Measurements from ENCODE around the gene ZNF423. TPM values are rescaled to one million over a fixed set of nuclear protein-coding genes. Genes with fewer than 3 reads are reported as not detected.

ZNF423 gene
- polyA plus RNA-seq, 1 of the 3 experiments (the other 2 are of a cell fraction): 1.2 TPM

GRCh38 chr16:49621241-49622083, 234.4 kb downstream of the ZNF423 start:
- CTCF ChIA-PET: interaction anchor here (1.4 to 2.3 kb wide), 2 partner anchors 28 to 44 kb away, joined by 3 to 7 read pairs; no protein-coding TSS in a partner anchor

More at GRCh38 chr16:49621241-49622083, 234.4 kb downstream of the ZNF423 start:
- Histone ChIP-seq H3K79me2 (ENCODE audit: insufficient read depth) (no peaks in the 10 kb centered on the region), H3K9me2 (no peaks in the 10 kb centered on the region), H3K36me3 (replicated peaks in 1 of 2; ENCODE audit: control insufficient read depth in 1 of 2, insufficient read depth in 2 of 2, low read length in 1 of 2) (no peaks in the 10 kb centered on the region), H4K20me1 (ENCODE audit: insufficient read depth) (no peaks in the 10 kb centered on the region), H2AFZ (ENCODE audit: low read depth) (peak overlapping the region; percentile 78; the same call in 1 of the 2 replicates), H3K27ac (ENCODE audit: low read depth in 2 of 2, low read length in 1 of 2) (peak overlapping the region; percentile 75 to 80), H3K4me3 (ENCODE audit: low read depth in 2 of 2, low read length in 1 of 2) (no peak overlapping the region), H3F3A (replicated peaks; ENCODE audit: insufficient read depth) (no peaks in the 10 kb centered on the region), H3K9ac (no peak overlapping the region), H3K27me3 (ENCODE audit: insufficient read depth) (no peaks in the 10 kb centered on the region), H3K4me1 (ENCODE audit: control insufficient read depth in 1 of 2, insufficient read depth in 2 of 2, low read depth in 1 of 2, low read length in 1 of 2) (peaks cover 26 to 54% of the 10 kb centered on the region in 2 experiments), H3K9me3 (no peaks in the 10 kb centered on the region), H3K4me2 (peak overlapping the region; percentile 74; the same call in 1 of the 2 replicates)
- DNase-seq: peak; percentile 51
- 80% methylated on average over 6 of the region's 13 CpGs for WGBS (ENCODE audit: low lambda C conversion rate)
- POLR2A ChIA-PET: interaction anchor here (1.0 kb wide), 1 partner anchor 17 kb away, joined by 3 read pairs; no protein-coding TSS in a partner anchor
- no peak for TF ChIP-seq RFX5 (IDR thresholded peaks at IDR 0.05; ENCODE audit: low read length)
- no peak for TF ChIP-seq EZH2phosphoT487 (IDR thresholded peaks at IDR 0.05; ENCODE audit: borderline replicate concordance, low read depth)
- TF ChIP-seq, protein P1, sequence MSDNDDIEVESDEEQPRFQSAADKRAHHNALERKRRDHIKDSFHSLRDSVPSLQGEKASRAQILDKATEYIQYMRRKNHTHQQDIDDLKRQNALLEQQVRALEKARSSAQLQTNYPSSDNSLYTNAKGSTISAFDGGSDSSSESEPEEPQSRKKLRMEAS (IDR thresholded peaks at IDR 0.05; ENCODE audit: low read depth): no peak
- no peak for TF ChIP-seq CHD2 (IDR thresholded peaks at IDR 0.05; ENCODE audit: low read length, partially characterized antibody)
- TF ChIP-seq, protein P2, sequence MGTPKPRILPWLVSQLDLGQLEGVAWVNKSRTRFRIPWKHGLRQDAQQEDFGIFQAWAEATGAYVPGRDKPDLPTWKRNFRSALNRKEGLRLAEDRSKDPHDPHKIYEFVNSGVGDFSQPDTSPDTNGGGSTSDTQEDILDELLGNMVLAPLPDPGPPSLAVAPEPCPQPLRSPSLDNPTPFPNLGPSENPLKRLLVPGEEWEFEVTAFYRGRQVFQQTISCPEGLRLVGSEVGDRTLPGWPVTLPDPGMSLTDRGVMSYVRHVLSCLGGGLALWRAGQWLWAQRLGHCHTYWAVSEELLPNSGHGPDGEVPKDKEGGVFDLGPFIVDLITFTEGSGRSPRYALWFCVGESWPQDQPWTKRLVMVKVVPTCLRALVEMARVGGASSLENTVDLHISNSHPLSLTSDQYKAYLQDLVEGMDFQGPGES (IDR thresholded peaks at IDR 0.05; ENCODE audit: low read depth, low read length): no peak
- no peak for TF ChIP-seq CTCF (IDR thresholded peaks at IDR 0.05)
- no peak for TF ChIP-seq TAF1 (IDR thresholded peaks at IDR 0.05; ENCODE audit: borderline replicate concordance, low read depth, low read length)
- TF ChIP-seq JUND (IDR thresholded peaks at IDR 0.05): no peak
- TF ChIP-seq FOXJ3 (CRISPR knock-in tag; IDR thresholded peaks at IDR 0.05): no peak
- TF ChIP-seq PBX3 (IDR thresholded peaks at IDR 0.05): no peak
- no peak for TF ChIP-seq NFIC (IDR thresholded peaks at IDR 0.05; ENCODE audit: borderline replicate concordance)
- TF ChIP-seq, protein P3, sequence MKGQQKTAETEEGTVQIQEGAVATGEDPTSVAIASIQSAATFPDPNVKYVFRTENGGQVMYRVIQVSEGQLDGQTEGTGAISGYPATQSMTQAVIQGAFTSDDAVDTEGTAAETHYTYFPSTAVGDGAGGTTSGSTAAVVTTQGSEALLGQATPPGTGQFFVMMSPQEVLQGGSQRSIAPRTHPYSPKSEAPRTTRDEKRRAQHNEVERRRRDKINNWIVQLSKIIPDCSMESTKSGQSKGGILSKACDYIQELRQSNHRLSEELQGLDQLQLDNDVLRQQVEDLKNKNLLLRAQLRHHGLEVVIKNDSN (IDR thresholded peaks at IDR 0.05; ENCODE audit: borderline replicate concordance, low read depth): no peak
- no peak for TF ChIP-seq NRF1 (IDR thresholded peaks at IDR 0.05; ENCODE audit: low read depth, low read length)
